Measurements from ENCODE around the gene ANXA4.

DNA sequence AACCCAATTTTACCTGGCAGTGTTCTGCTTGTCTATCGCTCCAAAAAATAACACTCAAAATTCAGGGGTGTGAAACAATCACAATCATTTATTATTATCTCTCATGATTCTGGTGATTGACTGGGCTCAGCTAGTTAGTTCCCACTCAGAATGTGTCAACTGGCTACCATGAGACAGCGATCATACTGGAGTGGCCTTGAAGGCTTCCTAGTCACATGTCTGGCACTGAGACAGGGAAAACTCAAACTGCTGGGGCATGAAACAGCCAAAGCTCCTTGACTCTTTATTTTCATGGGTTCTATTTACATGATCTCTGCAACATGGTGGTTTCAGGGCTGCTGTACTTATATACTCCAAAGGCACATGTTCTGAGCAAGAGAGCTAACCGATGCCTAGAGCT is 6.2 kb upstream of the ANXA4 start:
- TF ChIP-seq TAF1 (IDR thresholded peaks at IDR 0.05; ENCODE audit: borderline replicate concordance, insufficient read depth, low read length) (no peak), POLR2AphosphoS5 (IDR thresholded peaks at IDR 0.05; ENCODE audit: low read depth, low read length) (no peak)

All from PFSK-1 (cell line).